Stimulated activated CD4-positive, alpha-beta T cell treated with anti-CD3 and anti-CD28 coated beads, Interleukin-12 subunit alpha, Interleukin-12 subunit beta, amount 100 ng/mL, for 4 hours (primary cell): ENCODE results near the gene MCEMP1.
A peak's percentile ranks its signal among the peaks of the same experiment; 100 is the strongest.

ENCODE experiments used
- DNase-seq: peaks from one replicate; pipeline ENCODE4 v3.0.0-alpha.2; 2020

MCEMP1 gene

GRCh38 chr19:7672522-7672921, 4.4 kb upstream of the MCEMP1 start:
- DNase-seq: no peak

- peak; percentile 30 for DNase-seq
Measured at GRCh38 chr19:7674010-7675005, 2.6 kb upstream of the MCEMP1 start.

GRCh38 chr19:7676376-7676775, 514 bp upstream of the MCEMP1 start:
- DNase-seq: no peak

DNA sequence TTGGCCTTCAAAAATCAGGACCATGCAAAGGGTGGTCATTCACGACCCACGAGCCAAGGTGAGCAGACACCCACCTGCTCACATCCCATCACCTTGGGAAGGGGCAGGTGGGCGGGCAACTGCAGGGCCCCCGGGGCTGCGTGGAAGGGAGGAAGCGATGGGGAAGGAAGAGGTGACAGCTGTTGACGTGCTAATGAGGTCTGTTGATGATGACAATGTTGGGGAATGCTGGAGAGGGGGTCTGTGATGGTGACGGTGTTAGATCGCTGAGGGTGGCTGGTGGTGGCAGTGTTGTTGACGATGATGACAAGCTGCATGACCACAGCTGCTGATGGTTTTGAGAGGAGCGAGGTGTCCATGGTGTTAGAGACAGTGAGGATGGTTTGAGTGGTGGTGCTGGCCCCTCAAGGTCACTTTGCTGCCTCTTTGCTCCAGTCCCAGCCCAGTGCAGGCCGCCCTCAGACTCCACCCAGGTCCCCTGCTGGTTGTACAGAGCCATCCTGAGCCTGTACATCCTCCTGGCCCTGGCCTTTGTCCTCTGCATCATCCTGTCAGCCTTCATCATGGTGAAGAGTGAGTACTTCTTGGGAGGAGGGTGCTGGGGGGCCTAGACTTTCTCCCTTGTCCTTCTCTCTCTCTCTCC, 900 bp downstream of the MCEMP1 start:
- DNase-seq: no peak

DNA sequence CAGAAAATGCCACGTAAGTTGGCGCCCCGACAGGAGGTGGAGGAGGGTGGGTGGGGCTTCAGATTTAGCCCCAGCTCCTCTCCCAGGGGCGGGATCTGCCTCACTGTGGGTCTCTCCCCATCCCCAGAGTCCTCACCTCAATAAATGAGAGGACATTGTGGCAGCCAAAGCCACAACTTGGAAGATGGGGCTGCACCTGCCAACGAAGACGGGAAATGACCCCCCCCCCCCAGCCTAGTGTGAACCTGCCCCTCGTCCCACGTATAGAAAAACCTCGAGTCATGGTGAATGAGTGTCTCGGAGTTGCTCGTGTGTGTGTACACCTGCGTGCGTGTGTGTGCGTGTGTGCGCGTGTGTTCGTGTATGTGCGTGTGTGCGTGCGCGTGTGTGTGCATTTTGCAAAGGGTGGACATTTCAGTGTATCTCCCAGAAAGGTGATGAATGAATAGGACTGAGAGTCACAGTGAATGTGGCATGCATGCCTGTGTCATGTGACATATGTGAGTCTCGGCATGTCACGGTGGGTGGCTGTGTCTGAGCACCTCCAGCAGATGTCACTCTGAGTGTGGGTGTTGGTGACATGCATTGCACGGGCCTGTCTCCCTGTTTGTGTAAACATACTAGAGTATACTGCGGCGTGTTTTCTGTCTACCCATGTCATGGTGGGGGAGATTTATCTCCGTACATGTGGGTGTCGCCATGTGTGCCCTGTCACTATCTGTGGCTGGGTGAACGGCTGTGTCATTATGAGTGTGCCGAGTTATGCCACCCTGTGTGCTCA, 2.3 kb downstream of the MCEMP1 start:
- DNase-seq: peak; percentile 52

- no peak for DNase-seq
Measured at GRCh38 chr19:7679771-7680605, 3.1 kb downstream of the MCEMP1 start.

DNA sequence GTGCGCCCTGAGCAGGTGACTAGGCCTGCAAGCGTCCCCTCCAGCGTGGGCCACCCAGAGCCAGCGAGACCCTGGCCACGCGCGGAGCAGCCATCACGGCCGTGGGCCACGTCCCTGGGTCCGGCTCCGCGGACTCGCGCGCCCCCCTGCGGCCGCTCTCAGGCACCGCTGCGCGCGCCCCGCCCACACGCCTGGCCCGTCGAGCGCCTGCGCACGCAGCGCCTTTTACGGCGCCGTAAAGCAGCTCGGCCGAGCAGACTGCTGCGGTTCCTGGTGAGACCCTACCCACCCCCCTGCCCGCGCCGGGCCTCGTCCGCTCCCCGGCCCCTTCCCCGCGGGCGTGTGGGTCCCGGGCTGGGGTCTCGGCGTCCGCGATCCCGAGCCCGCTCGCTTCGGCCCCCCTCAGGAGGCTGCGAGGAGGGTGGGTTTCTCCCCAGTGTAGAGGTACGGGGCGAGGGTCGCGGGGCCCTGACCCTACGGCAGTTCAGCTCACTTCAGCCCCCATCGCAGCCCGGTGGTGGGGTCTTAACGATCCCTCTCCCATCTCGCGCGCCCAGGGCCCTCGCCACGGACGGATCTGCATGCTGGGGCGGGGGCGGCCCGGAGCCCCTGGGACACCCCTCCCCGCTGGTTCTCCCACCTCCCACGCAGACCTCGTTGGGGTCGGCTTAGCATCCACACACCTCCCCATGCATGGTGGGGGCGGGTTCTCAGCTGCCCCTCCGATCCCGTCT, 3.9 kb downstream of the MCEMP1 start, which contains the start of gene TRAPPC5:
Gene TRAPPC5 (plus strand): TSS at position 228 of the 734 bp plus-strand sequence. CDS start 1,421 bp downstream, outside the sequence.
- DNase-seq: peak; percentile 87

DNA sequence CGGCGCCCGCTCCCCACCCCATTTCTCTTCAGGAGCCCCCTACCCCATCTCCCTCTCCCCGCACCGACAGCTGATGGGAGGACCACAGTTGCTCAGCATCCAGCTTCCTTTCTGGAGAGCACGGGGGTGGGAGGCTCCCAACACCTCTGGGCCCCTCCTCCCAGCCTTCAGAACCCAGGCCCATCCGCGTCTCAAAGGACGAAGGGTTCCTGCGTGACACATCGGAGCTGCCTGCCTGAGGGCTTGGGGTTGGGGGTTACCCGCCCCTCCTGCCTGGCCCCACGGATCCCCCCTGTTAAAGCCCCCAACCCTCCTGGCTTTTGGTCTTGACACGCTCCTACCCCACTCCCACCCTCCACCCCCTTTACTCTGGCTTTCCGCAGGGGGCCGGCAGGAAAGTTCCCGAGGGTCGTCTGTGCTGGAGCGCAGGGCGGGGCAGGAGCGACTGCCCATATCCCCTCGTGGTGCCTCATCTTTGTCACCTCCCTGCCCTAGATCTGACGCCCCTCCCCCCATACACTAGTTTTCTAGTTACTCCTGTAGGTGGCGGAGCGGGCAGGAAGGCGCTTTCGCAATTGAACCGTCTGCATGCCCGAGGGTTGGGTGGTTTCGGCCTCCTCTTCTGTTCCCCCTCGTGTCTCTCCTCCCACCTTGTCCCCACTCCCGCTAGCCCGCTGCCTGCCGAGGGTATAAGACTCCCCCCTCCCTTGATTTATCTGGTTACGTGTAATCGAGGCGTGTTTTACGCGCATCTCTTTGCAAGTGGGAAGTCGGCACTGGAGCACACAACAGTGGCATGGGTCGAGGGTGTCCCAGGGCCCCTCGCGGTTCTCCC, 4.7 kb downstream of the MCEMP1 start:
- DNase-seq: peak; percentile 78

DNA sequence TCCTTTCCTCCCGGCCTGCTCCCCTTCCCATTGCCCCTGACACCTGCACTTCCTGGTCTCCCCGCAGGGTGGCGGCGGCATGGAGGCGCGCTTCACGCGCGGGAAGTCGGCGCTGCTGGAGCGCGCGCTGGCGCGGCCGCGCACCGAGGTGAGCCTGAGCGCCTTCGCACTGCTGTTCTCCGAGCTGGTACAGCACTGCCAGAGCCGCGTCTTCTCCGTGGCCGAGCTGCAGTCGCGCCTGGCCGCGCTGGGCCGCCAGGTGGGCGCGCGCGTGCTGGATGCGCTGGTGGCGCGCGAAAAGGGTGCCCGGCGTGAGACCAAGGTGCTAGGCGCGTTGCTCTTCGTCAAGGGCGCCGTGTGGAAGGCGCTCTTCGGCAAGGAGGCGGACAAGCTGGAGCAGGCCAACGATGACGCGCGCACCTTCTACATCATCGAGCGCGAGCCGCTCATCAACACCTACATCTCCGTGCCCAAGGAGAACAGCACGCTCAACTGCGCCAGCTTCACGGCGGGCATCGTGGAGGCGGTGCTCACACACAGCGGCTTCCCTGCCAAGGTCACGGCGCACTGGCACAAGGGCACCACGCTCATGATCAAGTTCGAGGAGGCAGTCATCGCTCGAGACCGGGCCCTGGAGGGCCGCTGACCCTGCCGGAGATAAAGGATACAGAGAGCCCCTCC, 5.4 kb downstream of the MCEMP1 start:
- no peak for DNase-seq

GRCh38 chr19:7685546-7686445, 8.9 kb downstream of the MCEMP1 start:
- DNase-seq: no peak

- no peak for DNase-seq
Measured at GRCh38 chr19:7687177-7687576, 10.3 kb downstream of the MCEMP1 start.

- no peak for DNase-seq
Measured at GRCh38 chr19:7689165-7689564, 12.3 kb downstream of the MCEMP1 start.

- DNase-seq: no peak
Measured at GRCh38 chr19:7690779-7691258, 13.9 kb downstream of the MCEMP1 start.

DNA sequence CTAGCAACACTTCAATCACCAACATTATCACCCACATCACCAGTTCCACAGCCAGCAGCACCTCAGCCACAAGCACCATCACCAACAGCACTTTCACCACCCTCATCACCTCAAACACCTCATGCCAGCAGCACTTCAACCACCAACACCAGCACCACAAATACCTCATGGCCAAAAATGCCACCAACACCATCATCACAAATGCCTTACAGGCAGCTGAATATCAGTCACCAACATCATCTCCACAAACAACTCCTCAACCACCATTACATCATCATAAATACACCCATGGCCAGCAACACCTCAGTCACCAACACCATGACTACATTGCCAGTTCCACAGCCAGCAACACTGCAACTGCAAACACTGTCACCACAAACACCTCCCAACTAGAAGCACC, 14.6 kb downstream of the MCEMP1 start:
- DNase-seq: no peak

GRCh38 chr19:7692417-7693088, 15.7 kb downstream of the MCEMP1 start:
- no peak for DNase-seq

DNA sequence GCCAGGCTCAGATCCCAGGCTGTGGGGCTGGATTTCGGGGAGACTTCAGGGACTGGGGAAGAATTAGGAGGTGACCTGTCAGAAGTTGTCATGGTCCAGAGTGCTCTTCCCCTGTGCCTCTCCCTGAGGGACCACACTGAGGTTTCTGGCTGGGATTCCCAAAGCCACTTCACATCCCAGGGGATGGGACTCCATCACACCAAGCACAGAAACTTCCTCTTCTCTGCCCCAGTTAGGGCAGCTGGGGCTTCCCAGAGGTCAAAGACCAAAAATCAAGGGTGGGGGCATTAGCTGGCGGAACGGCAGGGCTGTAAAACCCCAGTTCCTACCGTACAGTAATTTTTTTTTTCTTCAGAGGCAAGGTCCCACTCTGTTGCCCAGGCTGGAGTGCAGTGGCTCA, 17.6 kb downstream of the MCEMP1 start:
- no peak for DNase-seq

DNA sequence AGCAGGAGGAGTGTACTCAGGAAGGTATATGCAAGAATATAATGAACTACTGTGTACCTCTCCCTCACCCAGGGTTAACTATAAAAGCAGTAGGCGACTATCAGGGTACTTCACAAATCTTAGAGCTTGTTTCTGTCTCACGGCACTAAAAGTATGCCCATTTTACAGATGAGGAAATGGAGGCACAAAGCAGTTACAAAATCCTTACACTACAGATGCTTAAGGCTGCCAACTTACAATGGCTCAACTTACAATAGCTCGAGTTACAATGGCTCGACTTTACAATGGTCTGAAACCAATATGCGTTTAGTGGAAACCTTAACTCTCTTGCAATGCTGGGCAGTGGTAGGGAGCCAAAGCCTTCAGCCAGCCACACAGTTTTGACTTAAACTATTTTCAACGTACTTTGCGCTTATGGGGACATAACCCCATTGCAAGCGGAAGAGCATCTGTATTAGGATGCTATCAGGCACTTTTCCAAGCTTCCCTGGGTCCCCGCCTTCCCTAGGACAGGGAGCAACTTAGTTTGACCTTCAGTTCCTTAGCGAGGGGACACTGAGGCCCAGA, 20.9 kb downstream of the MCEMP1 start:
- no peak for DNase-seq

DNA sequence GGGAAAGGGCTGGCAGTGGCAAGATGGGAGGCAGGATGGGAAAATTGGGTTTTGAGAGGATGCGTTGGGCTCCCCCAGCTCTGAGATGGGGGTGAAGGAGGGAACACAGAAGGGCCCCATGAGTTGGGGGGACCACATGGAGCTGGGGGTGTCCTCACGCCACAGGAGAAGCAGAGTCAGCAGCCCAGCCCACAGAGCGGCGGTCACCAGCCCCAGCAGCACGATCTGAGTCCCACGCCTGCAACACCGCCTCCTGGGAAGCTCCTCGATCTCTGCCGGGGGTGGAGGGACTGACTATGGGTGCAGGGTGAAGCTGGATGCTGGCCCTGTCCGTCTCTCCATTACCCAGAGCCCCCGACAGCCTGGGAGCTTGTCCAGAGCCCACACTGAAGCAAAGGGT, 21.7 kb downstream of the MCEMP1 start:
- no peak for DNase-seq
